PFSK-1 (cell line): Measurements from ENCODE around the gene TMEM37.

Experiments used
- FOXP2 ChIP-seq: optimal IDR thresholded peaks from 2 replicates; pipeline ENCODE3; 2011; ENCODE audit warnings: borderline replicate concordance, control low read depth, inconsistent platforms; ENCODE audit not compliant: insufficient read depth; ENCODE audit errors: extremely low read length, extremely low read depth
- POLR2AphosphoS5 ChIP-seq: IDR thresholded peaks from 2 replicates; pipeline ENCODE4 v1.6.1; 2012; ENCODE audit warnings: low read depth, mild to moderate bottlenecking, control low read depth, low read length, moderate library complexity
- SIN3A ChIP-seq: IDR thresholded peaks from 2 replicates; pipeline ENCODE4 v1.6.1; 2012; ENCODE audit warnings: mild to moderate bottlenecking, low read length, moderate library complexity, borderline replicate concordance; ENCODE audit not compliant: insufficient read depth
- TAF1 ChIP-seq: IDR thresholded peaks from 2 replicates; pipeline ENCODE4 v1.6.1; 2012; ENCODE audit warnings: low read length, control low read depth, borderline replicate concordance; ENCODE audit not compliant: insufficient read depth
- TF ChIP-seq, protein P1 (sequence below), 2 experiments: IDR thresholded peaks; 2 replicates each; pipeline versions ENCODE4 v1.6.1 to v1.8.0; 2011 to 2012; ENCODE audit warnings: low read depth in 2 of 2, low read length in 2 of 2, control low read depth in 1 of 2, inconsistent platforms in 1 of 2, mild to moderate bottlenecking in 1 of 2, moderate library complexity in 1 of 2; ENCODE audit not compliant: insufficient read depth in 1 of 2

Gene TMEM37

GRCh38 chr2:119432851-119433522, 1.3 kb downstream of the TMEM37 start:
- TF ChIP-seq TAF1 (no peak), FOXP2 (no peak), POLR2AphosphoS5 (no peak), SIN3A (no peak)
- TF ChIP-seq, protein P1, sequence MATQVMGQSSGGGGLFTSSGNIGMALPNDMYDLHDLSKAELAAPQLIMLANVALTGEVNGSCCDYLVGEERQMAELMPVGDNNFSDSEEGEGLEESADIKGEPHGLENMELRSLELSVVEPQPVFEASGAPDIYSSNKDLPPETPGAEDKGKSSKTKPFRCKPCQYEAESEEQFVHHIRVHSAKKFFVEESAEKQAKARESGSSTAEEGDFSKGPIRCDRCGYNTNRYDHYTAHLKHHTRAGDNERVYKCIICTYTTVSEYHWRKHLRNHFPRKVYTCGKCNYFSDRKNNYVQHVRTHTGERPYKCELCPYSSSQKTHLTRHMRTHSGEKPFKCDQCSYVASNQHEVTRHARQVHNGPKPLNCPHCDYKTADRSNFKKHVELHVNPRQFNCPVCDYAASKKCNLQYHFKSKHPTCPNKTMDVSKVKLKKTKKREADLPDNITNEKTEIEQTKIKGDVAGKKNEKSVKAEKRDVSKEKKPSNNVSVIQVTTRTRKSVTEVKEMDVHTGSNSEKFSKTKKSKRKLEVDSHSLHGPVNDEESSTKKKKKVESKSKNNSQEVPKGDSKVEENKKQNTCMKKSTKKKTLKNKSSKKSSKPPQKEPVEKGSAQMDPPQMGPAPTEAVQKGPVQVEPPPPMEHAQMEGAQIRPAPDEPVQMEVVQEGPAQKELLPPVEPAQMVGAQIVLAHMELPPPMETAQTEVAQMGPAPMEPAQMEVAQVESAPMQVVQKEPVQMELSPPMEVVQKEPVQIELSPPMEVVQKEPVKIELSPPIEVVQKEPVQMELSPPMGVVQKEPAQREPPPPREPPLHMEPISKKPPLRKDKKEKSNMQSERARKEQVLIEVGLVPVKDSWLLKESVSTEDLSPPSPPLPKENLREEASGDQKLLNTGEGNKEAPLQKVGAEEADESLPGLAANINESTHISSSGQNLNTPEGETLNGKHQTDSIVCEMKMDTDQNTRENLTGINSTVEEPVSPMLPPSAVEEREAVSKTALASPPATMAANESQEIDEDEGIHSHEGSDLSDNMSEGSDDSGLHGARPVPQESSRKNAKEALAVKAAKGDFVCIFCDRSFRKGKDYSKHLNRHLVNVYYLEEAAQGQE (IDR thresholded peaks at IDR 0.05; ENCODE audit: insufficient read depth in 1 of 2, low read depth in 2 of 2, low read length in 2 of 2) = no peak

DNA sequence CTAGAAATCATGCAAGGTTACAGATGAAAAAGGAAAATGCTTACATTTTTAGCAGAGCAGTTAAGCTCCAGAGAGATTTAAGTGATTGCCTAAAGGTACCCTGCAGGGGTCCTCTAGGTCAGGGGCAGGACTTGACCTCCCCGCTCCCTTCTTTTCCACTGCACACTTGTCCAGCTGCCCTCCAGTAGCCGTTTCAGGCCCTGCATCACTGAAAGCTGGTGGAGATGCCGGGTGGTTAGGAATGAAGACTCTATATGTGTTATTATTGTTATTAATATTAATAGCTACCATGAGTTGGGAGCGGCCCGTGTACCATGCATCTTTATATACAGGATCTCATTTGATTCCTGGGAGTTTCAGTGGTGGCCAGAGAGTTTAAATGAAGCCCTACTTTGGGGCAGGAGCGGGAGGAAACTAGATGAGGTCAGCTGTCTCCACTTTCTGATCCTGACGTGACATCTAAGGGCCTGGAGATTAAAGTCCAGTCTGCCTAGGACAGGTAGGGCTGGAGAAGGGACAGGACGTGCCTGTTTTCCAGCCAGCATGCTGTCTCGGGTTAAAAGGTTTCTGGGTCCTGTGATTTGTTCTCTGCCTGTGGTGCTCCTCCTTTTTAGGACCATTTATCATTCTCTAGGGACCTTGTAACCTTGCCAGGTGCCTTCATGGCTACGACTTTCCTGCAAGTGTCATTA, 2.1 kb downstream of the TMEM37 start:
- TF ChIP-seq SIN3A (no peak), POLR2AphosphoS5 (no peak), FOXP2 (no peak), TAF1 (no peak)
- TF ChIP-seq, protein P1 (IDR thresholded peaks at IDR 0.05; ENCODE audit: insufficient read depth in 1 of 2, low read depth in 2 of 2, low read length in 2 of 2) = no peak

- TF ChIP-seq SIN3A = no peak
- no peak for TF ChIP-seq FOXP2
- no peak for TF ChIP-seq TAF1
These were observed 3.0 kb downstream of the TMEM37 start for GRCh38 chr2:119434664-119435063.

DNA sequence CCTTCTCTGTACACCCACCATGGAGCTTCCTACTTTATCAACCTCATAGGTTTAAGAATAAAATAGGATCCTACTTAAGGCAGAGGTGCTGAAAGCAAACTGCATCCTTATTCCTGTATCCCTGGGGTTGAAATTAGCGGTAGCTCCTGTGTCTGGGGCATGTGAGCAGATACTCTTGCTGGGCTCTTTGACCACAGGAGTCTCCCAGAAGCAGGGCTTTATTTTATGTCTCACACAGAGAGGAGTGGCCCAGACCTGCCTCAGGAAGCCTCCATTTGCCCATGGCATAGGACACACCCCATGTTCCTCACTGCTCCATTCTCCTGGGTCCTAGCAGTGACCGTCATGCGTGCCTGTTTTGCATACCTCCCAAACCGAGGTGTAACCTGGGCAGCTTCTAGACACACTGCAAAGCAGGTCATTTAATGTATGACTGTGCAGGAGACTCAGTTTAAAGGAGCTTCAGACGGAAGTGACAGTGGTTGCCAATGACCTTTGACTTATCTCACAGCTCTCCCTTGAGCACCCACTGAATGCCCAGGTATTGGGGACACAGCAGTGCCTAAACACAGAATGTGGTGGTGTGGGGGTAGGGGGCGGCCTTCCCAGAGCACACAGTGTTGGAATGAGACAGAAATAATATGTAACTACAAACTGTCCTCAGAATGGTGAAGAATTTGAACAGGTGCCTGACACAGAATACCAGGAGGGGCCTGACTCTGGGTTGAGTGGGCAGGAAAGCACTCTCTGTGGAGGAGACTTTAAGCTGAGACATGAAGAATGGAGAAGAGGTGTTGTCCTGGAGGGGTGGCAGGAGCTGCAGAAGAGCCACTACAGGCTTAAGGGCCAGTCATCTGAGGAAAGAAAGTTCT, 3.7 kb downstream of the TMEM37 start:
- TF ChIP-seq POLR2AphosphoS5 (no peak), FOXP2 (no peak), TAF1 (no peak), SIN3A (no peak)
- TF ChIP-seq, protein P1 (IDR thresholded peaks at IDR 0.05; ENCODE audit: insufficient read depth in 1 of 2, low read depth in 2 of 2, low read length in 2 of 2) = no peak

- TF ChIP-seq, protein P1 (IDR thresholded peaks at IDR 0.05; ENCODE audit: insufficient read depth in 1 of 2, low read depth in 2 of 2, low read length in 2 of 2) = no peak
- TF ChIP-seq SIN3A = no peak
- no peak for TF ChIP-seq TAF1
- TF ChIP-seq FOXP2 = no peak
These were observed 4.3 kb downstream of the TMEM37 start for GRCh38 chr2:119435953-119436297.
